Fibroblast of lung (primary cell): ENCODE measurements around the gene DNMT3A. TPM values are rescaled to one million over a fixed set of nuclear protein-coding genes. Genes with fewer than 3 reads are reported as not detected.
A peak's percentile ranks its signal among the peaks of the same experiment; 100 is the strongest.

Experiments
- DNase-seq, 2 donors: peaks; one replicate each; pipeline versions ENCODE4 v3.0.0 to v3.0.0-alpha.2; 2010; ENCODE audit warnings: low read depth in 2 of 2
- H2AFZ ChIP-seq: 2 replicates; pipeline ENCODE4 v1.5.1; 2012; ENCODE audit warnings: low read length, control low read depth, inconsistent platforms
- H3K27ac ChIP-seq: 2 replicates; pipeline ENCODE4 v1.5.1; 2011; ENCODE audit warnings: low read length, control low read depth; ENCODE audit not compliant: insufficient read depth
- H3K27me3 ChIP-seq: 2 replicates; pipeline ENCODE4 v1.5.1; 2011; ENCODE audit warnings: mild to moderate bottlenecking, low read length; ENCODE audit not compliant: control insufficient read depth, insufficient read depth
- H3K36me3 ChIP-seq: 2 replicates; pipeline ENCODE4 v1.5.1; 2011; ENCODE audit warnings: low read length; ENCODE audit not compliant: control insufficient read depth, insufficient read depth
- H3K4me1 ChIP-seq: 2 replicates; pipeline ENCODE4 v1.5.1; 2011; ENCODE audit warnings: low read length; ENCODE audit not compliant: control insufficient read depth, insufficient read depth; ENCODE audit errors: extremely low read depth
- H3K4me2 ChIP-seq: 2 replicates; pipeline ENCODE4 v1.5.1; 2011; ENCODE audit warnings: low read length, control low read depth; ENCODE audit not compliant: insufficient read depth; ENCODE audit errors: extremely low read depth
- H3K4me3 ChIP-seq, 4 experiments: fragments of 200-600 bp in 1 of 4; sonication (generic) in 1 of 4; replicated peaks in 1 of 4; 2 replicates each; pipeline ENCODE4 v1.5.1; 2011 to 2016; ENCODE audit warnings: low read length in 4 of 4, low read depth in 3 of 4, mild to moderate bottlenecking in 3 of 4, control low read depth in 2 of 4, inconsistent platforms in 1 of 4, mixed read lengths in 1 of 4; ENCODE audit not compliant: insufficient read depth in 1 of 4; ENCODE audit errors: control extremely low read depth in 1 of 4
- H3K79me2 ChIP-seq: 2 replicates; pipeline ENCODE4 v1.5.1; 2012; ENCODE audit warnings: mild to moderate bottlenecking, low read length, inconsistent platforms; ENCODE audit not compliant: control insufficient read depth, insufficient read depth
- H3K9ac ChIP-seq: 2 replicates; pipeline ENCODE4 v1.5.1; 2011; ENCODE audit warnings: mild to moderate bottlenecking, low read length, control low read depth; ENCODE audit not compliant: insufficient read depth
- H3K9me3 ChIP-seq: 2 replicates; pipeline ENCODE4 v1.5.1; 2012; ENCODE audit warnings: low read depth, low read length; ENCODE audit not compliant: control insufficient read depth, insufficient read depth
- H4K20me1 ChIP-seq: 2 replicates; pipeline ENCODE4 v1.5.1; 2011; ENCODE audit warnings: low read length; ENCODE audit not compliant: control insufficient read depth, insufficient read depth; ENCODE audit errors: extremely low read depth
- EZH2 ChIP-seq: IDR thresholded peaks from 2 replicates; pipeline ENCODE4 v1.5.1; 2012; ENCODE audit warnings: low read length, control low read depth, mild to moderate bottlenecking; ENCODE audit errors: missing control alignments
- polyA plus RNA-seq, 2 donors: library from polyadenylated mRNA; depleted of rRNA in 1 of 2; stranded (reverse) in 1 of 2; unstranded in 1 of 2; fragments of >200 nt; gene quantifications; 2 replicates each; pipeline ENCODE4 v1.2.1, GENCODE V29; 2011 to 2012; ENCODE audit warnings: missing spikeins in 1 of 2
- total RNA-seq: library from RNA; depleted of rRNA; stranded (reverse); fragments of >200 nt; gene quantifications from 2 replicates; pipeline ENCODE4 v1.2.1, GENCODE V29; 2014
- TF ChIP-seq, protein P1 (sequence below), 2 donors: IDR thresholded peaks in 1 of 2; conservative IDR thresholded peaks in 1 of 2; 1 replicate in 1 of 2; 2 replicates in 1 of 2; pipeline ENCODE4 v1.5.1; 2011 to 2012; ENCODE audit warnings: low read length in 2 of 2, control low read depth in 1 of 2, inconsistent platforms in 1 of 2, low read depth in 1 of 2, mild to moderate bottlenecking in 1 of 2

Gene DNMT3A
- total and polyA plus RNA-seq, 2 donors (not counting 1 experiment from before 2014, with no cell fraction given) = 3.6 to 19.7 TPM

DNA sequence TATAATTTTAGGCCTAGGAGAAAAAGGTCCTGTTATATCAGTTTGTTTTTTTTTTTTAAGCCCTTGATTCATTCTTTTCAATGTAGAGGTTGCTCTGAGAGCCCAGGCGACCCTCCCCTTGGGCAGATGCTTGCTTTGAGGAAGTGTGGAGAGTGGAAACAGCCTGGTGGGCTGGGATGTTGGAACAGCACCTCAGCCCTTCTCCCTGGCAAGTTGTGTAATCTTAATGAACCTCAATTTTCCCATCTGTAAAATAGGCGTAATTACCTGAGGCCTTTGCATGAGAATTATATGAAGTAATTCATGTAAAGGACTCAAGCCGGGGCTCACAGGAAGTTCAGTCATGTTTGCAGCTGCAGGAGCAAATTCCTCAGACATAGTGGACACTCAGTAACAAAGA, 123.6 kb downstream of the DNMT3A start:
- Histone ChIP-seq H3K9me3 (no peaks in the 10 kb centered on the region), H3K27ac (no peak overlapping the region), H2AFZ (no peak overlapping the region), H3K9ac (no peak overlapping the region), H3K4me1 (no peaks in the 10 kb centered on the region), H3K79me2 (no peaks in the 10 kb centered on the region), H3K36me3 (no peaks in the 10 kb centered on the region), H3K27me3 (no peaks in the 10 kb centered on the region), H3K4me3 (no peak overlapping the region), H4K20me1 (no peaks in the 10 kb centered on the region), H3K4me2 (no peak overlapping the region)
- TF ChIP-seq, protein P1, sequence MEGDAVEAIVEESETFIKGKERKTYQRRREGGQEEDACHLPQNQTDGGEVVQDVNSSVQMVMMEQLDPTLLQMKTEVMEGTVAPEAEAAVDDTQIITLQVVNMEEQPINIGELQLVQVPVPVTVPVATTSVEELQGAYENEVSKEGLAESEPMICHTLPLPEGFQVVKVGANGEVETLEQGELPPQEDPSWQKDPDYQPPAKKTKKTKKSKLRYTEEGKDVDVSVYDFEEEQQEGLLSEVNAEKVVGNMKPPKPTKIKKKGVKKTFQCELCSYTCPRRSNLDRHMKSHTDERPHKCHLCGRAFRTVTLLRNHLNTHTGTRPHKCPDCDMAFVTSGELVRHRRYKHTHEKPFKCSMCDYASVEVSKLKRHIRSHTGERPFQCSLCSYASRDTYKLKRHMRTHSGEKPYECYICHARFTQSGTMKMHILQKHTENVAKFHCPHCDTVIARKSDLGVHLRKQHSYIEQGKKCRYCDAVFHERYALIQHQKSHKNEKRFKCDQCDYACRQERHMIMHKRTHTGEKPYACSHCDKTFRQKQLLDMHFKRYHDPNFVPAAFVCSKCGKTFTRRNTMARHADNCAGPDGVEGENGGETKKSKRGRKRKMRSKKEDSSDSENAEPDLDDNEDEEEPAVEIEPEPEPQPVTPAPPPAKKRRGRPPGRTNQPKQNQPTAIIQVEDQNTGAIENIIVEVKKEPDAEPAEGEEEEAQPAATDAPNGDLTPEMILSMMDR (conservative IDR thresholded peaks at IDR 0.05 in 1 of 2, IDR thresholded peaks at IDR 0.05 in 1 of 2; ENCODE audit: low read depth in 1 of 2, low read length in 2 of 2) = no peak
- no peak for TF ChIP-seq EZH2
- no peak for DNase-seq

DNA sequence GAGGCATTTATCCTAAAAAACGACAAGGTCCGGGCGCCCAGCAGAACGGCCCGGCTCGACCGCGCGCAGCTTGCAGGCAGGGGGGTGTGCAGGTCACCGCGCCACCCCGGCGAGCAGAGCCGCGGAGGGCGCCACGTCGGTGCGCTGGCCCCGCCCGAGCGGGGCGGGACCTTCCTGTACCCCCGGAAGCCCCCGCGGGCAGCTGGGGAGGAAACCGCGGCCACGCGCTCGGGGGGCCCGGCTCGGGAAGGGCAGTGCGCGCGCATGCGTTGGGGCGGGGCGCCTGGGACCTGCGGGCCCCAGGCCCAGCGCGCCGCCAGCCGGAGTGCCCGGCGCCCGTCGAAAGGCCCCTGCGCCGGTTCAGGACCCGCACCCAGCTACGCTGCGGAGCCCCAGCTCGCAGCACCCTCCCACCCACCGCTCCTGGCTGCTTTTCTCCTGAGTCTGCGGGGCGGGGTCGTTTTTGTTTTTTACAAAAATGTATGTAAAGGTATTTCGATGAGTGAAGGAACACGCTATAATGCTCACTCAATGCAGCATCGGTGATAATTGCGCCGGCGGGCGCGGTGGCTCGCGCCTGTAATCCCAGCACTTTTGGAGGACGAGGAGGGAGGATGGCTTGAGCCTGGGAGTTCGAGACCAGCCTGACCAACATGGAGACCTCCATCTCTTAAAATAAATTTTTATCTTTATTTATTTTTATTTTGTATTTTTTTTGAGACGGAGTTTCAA, 125.6 kb downstream of the DNMT3A start:
- peak; percentile 69 to 78 for DNase-seq
- peak overlapping the region; percentile 59 for H2AFZ ChIP-seq
- H3K9me3 ChIP-seq = no peaks in the 10 kb centered on the region
- H4K20me1 ChIP-seq = no peaks in the 10 kb centered on the region
- no peaks in the 10 kb centered on the region for H3K36me3 ChIP-seq
- no peaks in the 10 kb centered on the region for H3K27me3 ChIP-seq
- no peaks in the 10 kb centered on the region for H3K4me1 ChIP-seq
- H3K9ac ChIP-seq = peak overlapping the region; percentile 30
- no peak for TF ChIP-seq EZH2
- TF ChIP-seq, protein P1 (conservative IDR thresholded peaks at IDR 0.05 in 1 of 2, IDR thresholded peaks at IDR 0.05 in 1 of 2; ENCODE audit: low read depth in 1 of 2, low read length in 2 of 2) = no peak
- H3K4me3 ChIP-seq = peak overlapping the region; percentile 31 to 64 (median 52)
- peak overlapping the region; percentile 64 for H3K4me2 ChIP-seq
- no peaks in the 10 kb centered on the region for H3K79me2 ChIP-seq
- no peak overlapping the region for H3K27ac ChIP-seq

DNA sequence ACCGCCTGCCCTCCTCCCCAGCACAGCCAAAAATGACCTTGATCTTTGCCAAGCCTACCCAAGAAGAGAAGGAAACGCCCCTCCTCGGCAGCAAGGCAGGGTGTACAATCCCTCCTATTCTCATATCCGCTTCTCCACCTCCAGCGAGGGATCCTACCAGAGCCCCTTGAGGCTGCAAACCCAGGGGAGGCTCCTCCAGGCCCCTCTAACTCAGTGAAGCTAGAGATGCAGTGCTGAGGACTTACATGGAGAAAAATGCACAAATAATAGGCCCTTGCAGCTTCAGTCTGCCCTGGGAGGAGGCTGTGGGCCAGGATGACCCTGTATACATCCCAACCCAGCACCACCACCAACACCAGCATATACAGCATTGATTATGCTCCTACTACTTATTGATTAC, 126.5 kb downstream of the DNMT3A start:
- no peak overlapping the region for H3K4me3 ChIP-seq
- H2AFZ ChIP-seq = no peak overlapping the region
- no peaks in the 10 kb centered on the region for H3K79me2 ChIP-seq
- H3K27ac ChIP-seq = no peak overlapping the region
- TF ChIP-seq, protein P1 (conservative IDR thresholded peaks at IDR 0.05 in 1 of 2, IDR thresholded peaks at IDR 0.05 in 1 of 2; ENCODE audit: low read depth in 1 of 2, low read length in 2 of 2) = no peak
- no peak for TF ChIP-seq EZH2
- no peak for DNase-seq
- no peaks in the 10 kb centered on the region for H4K20me1 ChIP-seq
- no peak overlapping the region for H3K4me2 ChIP-seq
- H3K27me3 ChIP-seq = no peaks in the 10 kb centered on the region
- H3K4me1 ChIP-seq = no peaks in the 10 kb centered on the region
- no peak overlapping the region for H3K9ac ChIP-seq
- H3K9me3 ChIP-seq = no peaks in the 10 kb centered on the region
- no peaks in the 10 kb centered on the region for H3K36me3 ChIP-seq
